ENCODE measurements around the gene BCAS3. TPM values are rescaled to one million over a fixed set of nuclear protein-coding genes. Genes with fewer than 3 reads are reported as not detected.

BCAS3 gene
- polyA plus RNA-seq, 1 donor from 2014 or later: 21.6 TPM

GRCh38 chr17:60738287-60738686, 60.6 kb downstream of the BCAS3 start:
- H3K9ac ChIP-seq (ENCODE audit: low read length): no peak overlapping the region
- H4K20me1 ChIP-seq (ENCODE audit: insufficient read depth): no peaks in the 10 kb centered on the region

GRCh38 chr17:60740584-60740983, 62.9 kb downstream of the BCAS3 start:
- H3K4me3 ChIP-seq (ENCODE audit: low read length): no peak overlapping the region
- H3K4me2 ChIP-seq (ENCODE audit: low read length): no peak overlapping the region
- no peaks in the 10 kb centered on the region for H3K79me2 ChIP-seq (replicated peaks; ENCODE audit: insufficient read depth, low read length)
- H2AFZ ChIP-seq (ENCODE audit: low read depth, low read length): no peak overlapping the region
- H3K27me3 ChIP-seq (ENCODE audit: insufficient read depth, low read depth, low read length): no peaks in the 10 kb centered on the region
- H3K9me3 ChIP-seq (ENCODE audit: low read length): no peaks in the 10 kb centered on the region
- no peaks in the 10 kb centered on the region for H4K20me1 ChIP-seq (ENCODE audit: insufficient read depth)
- H3F3A ChIP-seq (ENCODE audit: insufficient read depth, low read length, poor library complexity, severe bottlenecking): no peaks in the 10 kb centered on the region
- H3K27ac ChIP-seq (ENCODE audit: low read length): no peak overlapping the region
- no peaks in the 10 kb centered on the region for H3K36me3 ChIP-seq (ENCODE audit: insufficient read depth, low read length)
- no peak overlapping the region for H3K9ac ChIP-seq (ENCODE audit: low read length)
- no peaks in the 10 kb centered on the region for H3K9me2 ChIP-seq (ENCODE audit: insufficient read depth, low read length)
- TF ChIP-seq REST (IDR thresholded peaks at IDR 0.05; ENCODE audit: borderline replicate concordance) (no peak), POLR2AphosphoS5 (IDR thresholded peaks at IDR 0.05) (no peak), RAD21 (conservative IDR thresholded peaks at IDR 0.05) (no peak), TAF1 (IDR thresholded peaks at IDR 0.05; ENCODE audit: low read depth) (no peak), EP300 (conservative IDR thresholded peaks at IDR 0.05; ENCODE audit: poor library complexity, severe bottlenecking) (no peak), SMC3 (conservative IDR thresholded peaks at IDR 0.05; ENCODE audit: poor library complexity) (no peak), MXI1 (conservative IDR thresholded peaks at IDR 0.05; ENCODE audit: poor library complexity, severe bottlenecking) (no peak)
- TF ChIP-seq, protein P1, sequence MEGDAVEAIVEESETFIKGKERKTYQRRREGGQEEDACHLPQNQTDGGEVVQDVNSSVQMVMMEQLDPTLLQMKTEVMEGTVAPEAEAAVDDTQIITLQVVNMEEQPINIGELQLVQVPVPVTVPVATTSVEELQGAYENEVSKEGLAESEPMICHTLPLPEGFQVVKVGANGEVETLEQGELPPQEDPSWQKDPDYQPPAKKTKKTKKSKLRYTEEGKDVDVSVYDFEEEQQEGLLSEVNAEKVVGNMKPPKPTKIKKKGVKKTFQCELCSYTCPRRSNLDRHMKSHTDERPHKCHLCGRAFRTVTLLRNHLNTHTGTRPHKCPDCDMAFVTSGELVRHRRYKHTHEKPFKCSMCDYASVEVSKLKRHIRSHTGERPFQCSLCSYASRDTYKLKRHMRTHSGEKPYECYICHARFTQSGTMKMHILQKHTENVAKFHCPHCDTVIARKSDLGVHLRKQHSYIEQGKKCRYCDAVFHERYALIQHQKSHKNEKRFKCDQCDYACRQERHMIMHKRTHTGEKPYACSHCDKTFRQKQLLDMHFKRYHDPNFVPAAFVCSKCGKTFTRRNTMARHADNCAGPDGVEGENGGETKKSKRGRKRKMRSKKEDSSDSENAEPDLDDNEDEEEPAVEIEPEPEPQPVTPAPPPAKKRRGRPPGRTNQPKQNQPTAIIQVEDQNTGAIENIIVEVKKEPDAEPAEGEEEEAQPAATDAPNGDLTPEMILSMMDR (IDR thresholded peaks at IDR 0.05; ENCODE audit: poor library complexity, severe bottlenecking): no peak

More at GRCh38 chr17:60738287-60738686, 60.6 kb downstream of the BCAS3 start:
- TF ChIP-seq REST (IDR thresholded peaks at IDR 0.05; ENCODE audit: borderline replicate concordance) (no peak), SMC3 (conservative IDR thresholded peaks at IDR 0.05; ENCODE audit: poor library complexity) (no peak), TAF1 (IDR thresholded peaks at IDR 0.05; ENCODE audit: low read depth) (no peak), EZH2 (IDR thresholded peaks at IDR 0.05; ENCODE audit: borderline replicate concordance, insufficient read depth, low read length, poor library complexity, severe bottlenecking) (no peak), MXI1 (conservative IDR thresholded peaks at IDR 0.05; ENCODE audit: poor library complexity, severe bottlenecking) (no peak), POLR2AphosphoS5 (IDR thresholded peaks at IDR 0.05) (no peak), EP300 (conservative IDR thresholded peaks at IDR 0.05; ENCODE audit: poor library complexity, severe bottlenecking) (no peak), RAD21 (conservative IDR thresholded peaks at IDR 0.05) (no peak)
- TF ChIP-seq, protein P1 (IDR thresholded peaks at IDR 0.05; ENCODE audit: poor library complexity, severe bottlenecking): no peak
- Histone ChIP-seq H3K4me3 (ENCODE audit: low read length) (no peak overlapping the region), H3K27ac (ENCODE audit: low read length) (no peak overlapping the region), H3K4me2 (ENCODE audit: low read length) (no peak overlapping the region), H3K79me2 (replicated peaks; ENCODE audit: insufficient read depth, low read length) (no peaks in the 10 kb centered on the region), H2AFZ (ENCODE audit: low read depth, low read length) (no peak overlapping the region), H3K27me3 (ENCODE audit: insufficient read depth, low read depth, low read length) (no peaks in the 10 kb centered on the region), H3K36me3 (ENCODE audit: insufficient read depth, low read length) (no peaks in the 10 kb centered on the region), H3F3A (ENCODE audit: insufficient read depth, low read length, poor library complexity, severe bottlenecking) (no peaks in the 10 kb centered on the region), H3K9me3 (ENCODE audit: low read length) (no peaks in the 10 kb centered on the region), H3K9me2 (ENCODE audit: insufficient read depth, low read length) (no peaks in the 10 kb centered on the region)
